Colonic mucosa (tissue), 4 donors: ENCODE data around the gene ORAI3. TPM values are rescaled to one million over a fixed set of nuclear protein-coding genes. Genes with fewer than 3 reads are reported as not detected.

Source experiments
- DNase-seq: peaks from one replicate; pipeline ENCODE4 v3.0.0-alpha.2; 2020
- H3K27ac ChIP-seq: fragments of 200-600 bp; one replicate; pipeline ENCODE4 v1.8.0; 2021
- H3K27me3 ChIP-seq: fragments of 200-600 bp; one replicate; pipeline ENCODE4 v1.8.0; 2021
- H3K36me3 ChIP-seq: fragments of 200-600 bp; one replicate; pipeline ENCODE4 v1.8.0; 2021
- H3K4me1 ChIP-seq: fragments of 200-600 bp; one replicate; pipeline ENCODE4 v1.8.0; 2021; ENCODE audit warnings: mild to moderate bottlenecking
- H3K4me3 ChIP-seq: fragments of 200-600 bp; one replicate; pipeline ENCODE4 v1.8.0; 2021
- H3K9ac ChIP-seq, 2 donors: one replicate each; pipeline ENCODE4 v1.7.0; 2013; ENCODE audit warnings: control low read depth in 2 of 2, low read depth in 2 of 2, low read length in 2 of 2
- H3K9me3 ChIP-seq: fragments of 200-600 bp; one replicate; pipeline ENCODE4 v1.8.0; 2021
- intact Hi-C: fragments of 100-400 bp; cut with DNase I; formaldehyde crosslinking; loops from one replicate; pipeline ENCODE4 v1.14.1; 2022
- total RNA-seq, 2 donors: library from RNA; stranded (reverse); fragmentation: NEBNext Ultra II Directional in 1 of 2; extraction: Animal tissue kit (Norgen Biotek cat#: 25700) in 1 of 2; gene quantifications; one replicate each; pipeline ENCODE4 v1.2.1, GENCODE V29; 2021
- TF ChIP-seq, protein P1 (sequence below): fragments of 200-600 bp; IDR thresholded peaks from one replicate; pipeline ENCODE4 v1.8.0; 2022; ENCODE audit warnings: antibody characterized with exemption, mild to moderate bottlenecking
- donor health status: healthy.
- donor health status: DM: no; HTN: no; CAD: no.
- donor health status: DM: no; HTN: no; CAD: no.

The ORAI3 gene
- total RNA-seq, 2 donors from 2014 or later = 14.3 to 22.1 TPM

DNA sequence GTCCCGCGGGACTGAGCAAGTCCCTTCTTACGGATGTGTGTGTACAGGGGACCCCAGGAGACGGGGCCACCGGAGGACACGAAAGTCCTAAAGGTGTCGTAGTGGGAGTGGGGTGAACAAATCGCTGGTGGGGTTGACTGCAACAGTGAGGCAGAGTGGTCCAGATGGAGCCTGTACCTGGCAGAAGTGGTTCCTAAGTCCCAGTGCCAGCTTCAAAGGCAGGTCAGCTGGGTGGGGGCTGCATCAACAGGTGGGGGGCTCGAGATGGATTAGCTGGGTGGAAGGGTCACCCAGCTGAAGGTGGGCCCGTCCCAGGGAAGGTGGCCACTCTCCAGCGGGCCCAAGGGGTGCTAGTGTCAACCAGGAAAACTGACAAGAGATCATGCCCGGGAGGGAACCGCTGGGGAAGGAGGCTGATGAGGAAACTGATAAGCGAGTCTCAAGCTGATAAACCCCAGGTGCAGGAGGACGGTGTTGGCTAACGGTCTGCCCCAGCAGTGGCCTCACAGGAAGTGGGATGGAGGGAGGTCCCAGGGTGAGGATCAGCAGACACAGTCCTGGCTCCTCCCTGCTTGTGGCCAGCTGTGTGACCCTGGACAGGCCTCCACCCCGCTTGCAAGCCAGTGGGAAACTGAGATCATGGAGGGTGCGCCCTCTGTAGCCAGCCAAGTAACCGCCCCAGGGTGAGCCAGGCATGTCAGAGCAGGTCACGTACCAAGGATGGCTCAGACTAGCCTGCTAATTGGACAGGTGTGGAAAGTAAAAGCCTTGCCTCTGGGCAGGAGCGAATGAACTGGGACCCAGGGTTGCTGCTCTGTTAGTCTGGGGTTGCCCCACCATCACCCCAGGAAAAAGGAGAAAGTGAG, 1.0 kb downstream of the ORAI3 start:
- DNase-seq = peak; percentile 90
- Histone ChIP-seq H3K27ac (peak overlapping the region; percentile 94), H3K4me1 (peaks cover 12% of the 10 kb centered on the region), H3K27me3 (no peaks in the 10 kb centered on the region), H3K36me3 (no peaks in the 10 kb centered on the region), H3K9ac (peak overlapping the region; percentile 86 to 91), H3K4me3 (peak overlapping the region; percentile 90), H3K9me3 (no peaks in the 10 kb centered on the region)
- TF ChIP-seq, protein P1, sequence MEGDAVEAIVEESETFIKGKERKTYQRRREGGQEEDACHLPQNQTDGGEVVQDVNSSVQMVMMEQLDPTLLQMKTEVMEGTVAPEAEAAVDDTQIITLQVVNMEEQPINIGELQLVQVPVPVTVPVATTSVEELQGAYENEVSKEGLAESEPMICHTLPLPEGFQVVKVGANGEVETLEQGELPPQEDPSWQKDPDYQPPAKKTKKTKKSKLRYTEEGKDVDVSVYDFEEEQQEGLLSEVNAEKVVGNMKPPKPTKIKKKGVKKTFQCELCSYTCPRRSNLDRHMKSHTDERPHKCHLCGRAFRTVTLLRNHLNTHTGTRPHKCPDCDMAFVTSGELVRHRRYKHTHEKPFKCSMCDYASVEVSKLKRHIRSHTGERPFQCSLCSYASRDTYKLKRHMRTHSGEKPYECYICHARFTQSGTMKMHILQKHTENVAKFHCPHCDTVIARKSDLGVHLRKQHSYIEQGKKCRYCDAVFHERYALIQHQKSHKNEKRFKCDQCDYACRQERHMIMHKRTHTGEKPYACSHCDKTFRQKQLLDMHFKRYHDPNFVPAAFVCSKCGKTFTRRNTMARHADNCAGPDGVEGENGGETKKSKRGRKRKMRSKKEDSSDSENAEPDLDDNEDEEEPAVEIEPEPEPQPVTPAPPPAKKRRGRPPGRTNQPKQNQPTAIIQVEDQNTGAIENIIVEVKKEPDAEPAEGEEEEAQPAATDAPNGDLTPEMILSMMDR = no peak
- intact Hi-C loops = no loop called here

DNA sequence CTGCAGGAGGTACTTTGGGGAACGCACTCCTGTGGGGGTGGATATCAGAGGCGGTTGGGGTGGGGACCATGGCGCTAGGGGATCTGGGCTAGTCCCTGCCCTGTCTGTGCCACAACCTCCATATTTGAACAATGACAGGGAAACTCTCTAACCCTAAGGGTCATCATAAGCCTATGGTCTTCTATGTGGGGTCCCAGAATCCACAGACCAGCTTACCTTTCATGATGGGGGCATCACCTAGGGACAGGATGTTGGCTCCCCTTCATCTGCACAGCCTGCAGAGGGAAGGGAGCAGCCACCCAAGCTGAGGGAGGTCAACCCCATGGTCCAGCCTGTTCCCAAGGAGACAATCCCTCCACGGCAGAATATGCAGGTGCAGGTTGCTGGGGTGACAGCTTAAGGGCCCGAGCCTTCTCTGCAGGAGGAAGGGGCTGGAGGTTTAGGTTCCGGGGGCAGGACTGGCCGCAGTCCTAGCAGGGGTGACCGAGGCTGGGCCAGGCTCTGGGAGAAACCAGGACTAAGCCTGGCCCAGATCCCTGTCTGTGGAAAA, 1.7 kb downstream of the ORAI3 start:
- Histone ChIP-seq H3K9me3 (no peaks in the 10 kb centered on the region), H3K9ac (peak overlapping the region in 1 of 2 donors; percentile 91), H3K27me3 (no peaks in the 10 kb centered on the region), H3K36me3 (no peaks in the 10 kb centered on the region), H3K4me1 (peaks cover 12% of the 10 kb centered on the region), H3K27ac (peak overlapping the region; percentile 94), H3K4me3 (no peak overlapping the region)
- intact Hi-C loops = no loop called here
- TF ChIP-seq, protein P1 = no peak
- no peak for DNase-seq

DNA sequence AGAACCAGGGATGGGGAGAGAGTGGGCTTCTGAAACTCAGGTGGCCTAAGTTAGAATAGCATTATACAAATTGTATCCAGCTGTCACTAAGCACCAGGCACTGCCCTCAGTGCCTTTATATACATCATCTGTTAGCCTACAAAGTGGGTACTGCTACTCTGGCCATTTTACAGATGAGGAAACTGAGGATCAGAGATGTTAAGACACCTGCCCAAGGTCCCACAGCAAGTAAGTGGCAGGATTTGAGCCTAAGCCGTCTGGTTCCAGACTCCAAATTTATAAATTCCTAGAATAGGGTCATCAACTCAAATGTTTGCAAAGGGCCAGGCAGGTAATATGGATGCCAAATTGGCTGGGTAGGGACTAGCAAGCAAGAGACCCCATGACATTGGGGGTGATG, 2.3 kb downstream of the ORAI3 start:
- Histone ChIP-seq H3K4me3 (no peak overlapping the region), H3K27me3 (no peaks in the 10 kb centered on the region), H3K4me1 (peaks cover 12% of the 10 kb centered on the region), H3K36me3 (no peaks in the 10 kb centered on the region), H3K27ac (no peak overlapping the region), H3K9me3 (no peaks in the 10 kb centered on the region), H3K9ac (peak overlapping the region in 1 of 2 donors; percentile 26)
- no peak for DNase-seq
- intact Hi-C loops = no loop called here
- TF ChIP-seq, protein P1 = no peak

DNA sequence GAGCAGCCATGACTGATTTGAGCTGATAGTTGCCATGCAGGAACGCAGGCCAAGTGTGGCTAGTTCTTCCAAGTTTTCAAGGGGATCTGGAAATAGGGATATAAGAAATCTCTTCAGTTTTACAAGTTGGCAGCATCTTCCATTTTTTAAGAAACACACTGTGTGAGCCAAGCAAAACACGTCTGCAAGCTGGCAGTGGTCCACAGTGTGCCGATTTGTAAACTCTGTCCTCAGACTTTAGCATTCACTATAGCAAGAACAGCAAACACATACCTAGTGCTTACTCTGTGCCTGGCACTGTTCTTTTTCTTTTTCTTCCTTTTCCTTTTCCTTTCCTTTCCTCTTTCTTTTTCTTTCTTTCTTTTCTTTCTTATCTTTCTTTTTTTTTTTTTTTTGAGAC, 2.9 kb downstream of the ORAI3 start:
- DNase-seq = peak; percentile 41

DNA sequence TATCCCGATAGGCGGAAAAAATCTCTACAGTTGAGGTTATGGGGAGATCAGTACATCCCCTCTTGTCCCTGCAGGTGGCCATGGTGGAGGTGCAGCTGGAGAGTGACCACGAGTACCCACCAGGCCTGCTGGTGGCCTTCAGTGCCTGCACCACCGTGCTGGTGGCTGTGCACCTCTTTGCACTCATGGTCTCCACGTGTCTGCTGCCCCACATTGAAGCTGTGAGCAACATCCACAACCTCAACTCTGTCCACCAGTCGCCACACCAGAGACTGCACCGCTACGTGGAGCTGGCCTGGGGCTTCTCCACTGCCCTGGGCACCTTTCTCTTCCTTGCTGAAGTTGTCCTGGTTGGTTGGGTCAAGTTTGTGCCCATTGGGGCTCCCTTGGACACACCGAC, 4.2 kb downstream of the ORAI3 start:
- Histone ChIP-seq H3K27me3 (no peaks in the 10 kb centered on the region), H3K27ac (no peak overlapping the region), H3K9ac (no peak overlapping the region), H3K36me3 (no peaks in the 10 kb centered on the region), H3K4me1 (peaks cover 12% of the 10 kb centered on the region), H3K9me3 (no peaks in the 10 kb centered on the region), H3K4me3 (no peak overlapping the region)
- intact Hi-C loops = no loop called here
- TF ChIP-seq, protein P1 = no peak
- no peak for DNase-seq

More for the DNA sequence above, 2.9 kb downstream of the ORAI3 start:
- Histone ChIP-seq H3K27me3 (no peaks in the 10 kb centered on the region), H3K9me3 (no peaks in the 10 kb centered on the region), H3K4me3 (no peak overlapping the region), H3K36me3 (no peaks in the 10 kb centered on the region), H3K4me1 (peaks cover 12% of the 10 kb centered on the region), H3K27ac (no peak overlapping the region), H3K9ac (no peak overlapping the region)
- TF ChIP-seq, protein P1 = no peak
- intact Hi-C loops = no loop called here
